LNCaP clone FGC (cell line): ENCODE data around the gene PGPEP1.
"Not testable (repeated sequence)": the region's sequence is repeated elsewhere in the genome, so short reads cannot be mapped to it uniquely, and the experiment has no call there.

Experiments
- DNase-seq: peaks from one replicate; pipeline ENCODE4 v3.0.0-alpha.2; 2011; ENCODE audit warnings: low read depth
- H3K4me3 ChIP-seq: 2 replicates; pipeline ENCODE4 v1.5.1; 2011; ENCODE audit warnings: mild to moderate bottlenecking, low read depth, low read length, control low read depth
- CTCF ChIP-seq: IDR thresholded peaks from 2 replicates; pipeline ENCODE4 v1.5.1; 2012; ENCODE audit warnings: mild to moderate bottlenecking; ENCODE audit not compliant: control insufficient read depth, insufficient read depth; ENCODE audit errors: extremely low read depth

PGPEP1 gene

DNA sequence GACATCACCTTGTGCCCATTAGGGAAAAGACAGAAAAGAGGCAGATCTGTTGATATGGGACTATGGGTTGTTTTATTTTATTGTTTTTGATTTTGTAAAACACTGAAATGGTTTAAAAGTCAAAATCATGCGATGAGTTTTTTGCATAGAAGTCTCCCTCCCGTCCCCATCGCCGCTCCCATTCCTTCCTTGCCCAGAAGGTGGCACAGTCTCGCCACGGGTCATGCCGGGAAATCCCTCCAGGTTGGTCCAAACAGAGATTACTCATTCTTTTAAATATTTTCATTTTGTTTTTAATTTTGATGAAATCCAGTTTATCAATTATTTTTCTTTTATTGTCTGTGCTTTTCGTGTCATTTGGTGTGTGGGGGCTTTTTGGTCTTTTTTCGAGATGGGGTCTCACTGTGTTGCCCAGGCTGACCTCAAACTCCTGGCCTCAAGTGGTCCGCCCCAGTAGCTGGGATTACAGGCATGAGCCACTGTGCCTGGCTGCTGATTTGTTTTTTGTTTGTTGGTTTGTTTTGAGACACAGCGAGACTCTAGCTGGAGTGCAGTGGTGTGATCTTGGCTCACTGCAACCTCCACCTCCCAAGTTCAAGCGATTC lies 9.2 kb downstream of the PGPEP1 start:
- no peak overlapping the region for H3K4me3 ChIP-seq
- no peak for DNase-seq
- peak; percentile 90 for TF ChIP-seq CTCF

GRCh38 chr19:18350490-18350889 lies 10.1 kb downstream of the PGPEP1 start:
- H3K4me3 ChIP-seq = no peak overlapping the region
- no peak for DNase-seq
- no peak for TF ChIP-seq CTCF

GRCh38 chr19:18351544-18351943 lies 11.1 kb downstream of the PGPEP1 start:
- no peak overlapping the region for H3K4me3 ChIP-seq
- DNase-seq = no peak
- TF ChIP-seq CTCF = no peak

DNA sequence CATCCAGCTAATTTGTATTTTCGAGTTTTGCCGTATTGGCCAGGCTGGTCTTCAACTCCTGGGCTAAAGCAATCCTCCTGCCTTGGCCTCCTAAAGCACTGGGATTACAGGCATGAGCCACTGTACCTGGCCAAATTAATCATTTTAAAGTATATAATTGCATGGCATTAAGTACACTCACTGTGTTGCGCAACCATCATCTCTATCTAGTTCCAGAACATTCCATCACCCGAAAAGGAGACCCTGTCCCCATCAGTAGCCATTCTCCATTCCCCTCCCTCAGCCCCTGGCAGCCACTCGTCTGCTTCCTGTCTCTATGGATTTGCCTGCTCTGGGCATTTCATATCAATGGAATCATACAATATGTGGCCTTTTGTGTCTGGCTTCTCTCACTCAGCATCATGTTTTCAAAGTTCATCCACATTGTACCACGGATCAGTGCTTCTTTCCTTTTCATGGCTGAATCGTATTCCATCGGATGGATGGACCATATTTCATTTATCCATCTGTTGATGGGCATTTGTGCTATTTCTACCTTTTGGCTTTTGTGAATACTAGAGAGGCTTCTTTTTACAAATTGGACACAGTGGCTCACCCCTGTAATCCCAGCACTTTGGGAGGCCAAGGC lies 13.1 kb downstream of the PGPEP1 start:
- TF ChIP-seq CTCF = no peak
- no peak for DNase-seq
- H3K4me3 ChIP-seq = no peak overlapping the region

DNA sequence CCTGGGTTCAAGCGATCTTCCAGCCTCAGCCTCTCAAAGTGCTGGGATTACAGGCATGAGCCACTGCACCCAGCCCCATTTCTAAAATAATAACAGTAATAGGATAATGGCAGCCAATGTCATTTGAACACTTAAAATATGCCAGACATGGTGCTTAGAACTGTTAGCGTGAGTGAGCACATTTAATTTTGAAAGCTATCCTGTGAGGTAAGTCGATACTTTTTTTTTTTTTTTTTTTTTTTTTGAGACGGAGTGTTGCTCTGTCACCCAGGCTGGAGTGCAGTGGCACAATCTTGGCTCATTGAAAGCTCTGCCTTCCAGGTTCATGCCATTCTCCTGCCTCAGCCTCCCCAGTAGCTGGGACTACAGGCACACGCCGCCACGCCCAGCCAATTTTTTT lies 14.3 kb downstream of the PGPEP1 start:
- DNase-seq, H3K4me3 ChIP-seq: not testable (repeated sequence)

GRCh38 chr19:18357041-18357440 lies 16.6 kb downstream of the PGPEP1 start:
- TF ChIP-seq CTCF = no peak
- no peak overlapping the region for H3K4me3 ChIP-seq
- DNase-seq = no peak

- DNase-seq = no peak
- TF ChIP-seq CTCF = no peak
- no peak overlapping the region for H3K4me3 ChIP-seq
These were observed 21.2 kb downstream of the PGPEP1 start for GRCh38 chr19:18361646-18362045.
